CD14-positive monocyte (primary cell): ENCODE measurements around the gene DPP6. TPM values are rescaled to one million over a fixed set of nuclear protein-coding genes. Genes with fewer than 3 reads are reported as not detected.

Experiments used
- DNase-seq, 3 donors: peaks; one replicate each; pipeline ENCODE4 v3.0.0-alpha.2; 2011 to 2022
- H2AFZ ChIP-seq: 2 replicates; pipeline ENCODE4 v1.6.0; 2012; ENCODE audit warnings: mild to moderate bottlenecking, low read depth, low read length, inconsistent platforms; ENCODE audit not compliant: insufficient read depth, poor library complexity, severe bottlenecking
- H3K27ac ChIP-seq, 2 donors: 1 replicate in 1 of 2; 2 replicates in 1 of 2; pipeline ENCODE4 v1.5.1; 2012 to 2013; ENCODE audit warnings: low read length in 2 of 2, control low read depth in 1 of 2, inconsistent platforms in 1 of 2, low read depth in 1 of 2, mild to moderate bottlenecking in 1 of 2
- H3K27me3 ChIP-seq, 2 donors: one replicate each; pipeline versions ENCODE4 v1.6.0 to v1.6.1; 2011 to 2013; ENCODE audit warnings: low read length in 2 of 2; ENCODE audit not compliant: control insufficient read depth in 2 of 2, insufficient read depth in 2 of 2
- H3K36me3 ChIP-seq, 2 donors: replicated peaks in 1 of 2; 1 replicate in 1 of 2; 2 replicates in 1 of 2; pipeline versions ENCODE4 v1.5.1 to v1.6.1; 2012 to 2013; ENCODE audit warnings: low read length in 2 of 2, control low read depth in 1 of 2, inconsistent platforms in 1 of 2, mild to moderate bottlenecking in 1 of 2; ENCODE audit not compliant: insufficient read depth in 2 of 2, control insufficient read depth in 1 of 2
- H3K4me1 ChIP-seq, 2 donors: 1 replicate in 1 of 2; 2 replicates in 1 of 2; pipeline versions ENCODE4 v1.5.1 to v1.6.1; 2012 to 2013; ENCODE audit warnings: low read length in 2 of 2, control low read depth in 1 of 2, inconsistent platforms in 1 of 2, mild to moderate bottlenecking in 1 of 2, moderate library complexity in 1 of 2; ENCODE audit not compliant: insufficient read depth in 2 of 2, control insufficient read depth in 1 of 2
- H3K4me2 ChIP-seq: replicated peaks from 2 replicates; pipeline ENCODE3; 2012; ENCODE audit warnings: low read length, moderate library complexity, mild to moderate bottlenecking; ENCODE audit not compliant: poor library complexity, severe bottlenecking; ENCODE audit errors: extremely low read depth
- H3K4me3 ChIP-seq, 3 experiments: fragments of 200-600 bp in 1 of 3; sonication (generic) in 1 of 3; replicated peaks in 1 of 3; 1 replicate in 2 of 3; 2 replicates in 1 of 3; pipeline ENCODE4 v1.5.1; 2011 to 2013; ENCODE audit warnings: low read length in 3 of 3, mild to moderate bottlenecking in 3 of 3, control low read depth in 2 of 3, low read depth in 2 of 3, inconsistent platforms in 1 of 3, moderate library complexity in 1 of 3
- H3K79me2 ChIP-seq: 2 replicates; pipeline ENCODE4 v1.6.0; 2012; ENCODE audit warnings: mild to moderate bottlenecking, control low read depth, inconsistent platforms, low read length, moderate library complexity; ENCODE audit not compliant: insufficient read depth
- H3K9ac ChIP-seq: 2 replicates; pipeline ENCODE4 v1.6.0; 2017; ENCODE audit warnings: low read length, mild to moderate bottlenecking; ENCODE audit not compliant: insufficient read depth, poor library complexity, severe bottlenecking
- H3K9me3 ChIP-seq, 2 donors: replicated peaks in 1 of 2; 1 replicate in 1 of 2; 2 replicates in 1 of 2; pipeline versions ENCODE4 v1.5.1 to v1.6.1; 2012 to 2013; ENCODE audit warnings: low read length in 2 of 2, control low read depth in 1 of 2; ENCODE audit not compliant: control insufficient read depth in 1 of 2, insufficient read depth in 1 of 2
- H4K20me1 ChIP-seq: 2 replicates; pipeline ENCODE4 v1.6.0; 2012; ENCODE audit warnings: mild to moderate bottlenecking, low read length, control low read depth, moderate library complexity; ENCODE audit not compliant: insufficient read depth
- H3K27ac Mint-ChIP-seq, 7 donors: one replicate each; pipeline ENCODE4 v1.8.0; 2020; ENCODE audit warnings: mild to moderate bottlenecking in 7 of 7, mixed read lengths in 7 of 7, moderate library complexity in 6 of 7, inconsistent platforms in 2 of 7
- H3K27me3 Mint-ChIP-seq, 3 donors: one replicate each; pipeline ENCODE4 v1.8.0; 2021 to 2022; ENCODE audit warnings: low read depth in 3 of 3, mild to moderate bottlenecking in 3 of 3, mixed read lengths in 3 of 3, moderate library complexity in 3 of 3, inconsistent platforms in 1 of 3
- H3K36me3 Mint-ChIP-seq, 2 donors: one replicate each; pipeline ENCODE4 v1.8.0; 2020; ENCODE audit warnings: mixed read lengths in 2 of 2, inconsistent platforms in 1 of 2, mild to moderate bottlenecking in 1 of 2
- H3K4me1 Mint-ChIP-seq: one replicate; pipeline ENCODE4 v1.8.0; 2020; ENCODE audit warnings: mild to moderate bottlenecking, mixed read lengths
- H3K4me3 Mint-ChIP-seq, 2 donors: one replicate each; pipeline ENCODE4 v1.8.0; 2020; ENCODE audit warnings: mild to moderate bottlenecking in 2 of 2, mixed read lengths in 2 of 2, moderate library complexity in 1 of 2
- H3K9me3 Mint-ChIP-seq, 7 donors: one replicate each; pipeline ENCODE4 v1.8.0; 2020 to 2022; ENCODE audit warnings: mixed read lengths in 7 of 7, mild to moderate bottlenecking in 6 of 7, moderate library complexity in 6 of 7, inconsistent platforms in 2 of 7
- WGBS: methylation state at CpG from one replicate; pipeline ENCODE4 v1.1.5; 2013; ENCODE audit warnings: missing lambda C conversion rate; ENCODE audit not compliant: insufficient coverage; 5-methylcytosine and 5-hydroxymethylcytosine counted together
- intact Hi-C, 2 donors: fragments of 100-400 bp; cut with micrococcal nuclease; formaldehyde crosslinking; loops; one replicate each; pipeline versions ENCODE4 v1.15.0 to v1.15.1; 2023
- polyA plus RNA-seq, 3 donors: library from polyadenylated mRNA; depleted of rRNA in 1 of 3; unstranded in 2 of 3; stranded (reverse) in 1 of 3; fragments of 300-500 nt in 2 of 3; fragments of >200 nt in 1 of 3; fragmentation: Illumina TruSeq in 2 of 3; gene quantifications; 1 replicate in 2 of 3; 2 replicates in 1 of 3; pipeline ENCODE4 v1.2.3, GENCODE V29; 2012 to 2021
- TF ChIP-seq, protein P1 (sequence below): fragments of 200-600 bp; IDR thresholded peaks from one replicate; pipeline ENCODE4 v1.8.0; 2022; ENCODE audit warnings: antibody characterized with exemption, mild to moderate bottlenecking

Gene DPP6
- polyA plus RNA-seq, 3 donors, result not detected

DNA sequence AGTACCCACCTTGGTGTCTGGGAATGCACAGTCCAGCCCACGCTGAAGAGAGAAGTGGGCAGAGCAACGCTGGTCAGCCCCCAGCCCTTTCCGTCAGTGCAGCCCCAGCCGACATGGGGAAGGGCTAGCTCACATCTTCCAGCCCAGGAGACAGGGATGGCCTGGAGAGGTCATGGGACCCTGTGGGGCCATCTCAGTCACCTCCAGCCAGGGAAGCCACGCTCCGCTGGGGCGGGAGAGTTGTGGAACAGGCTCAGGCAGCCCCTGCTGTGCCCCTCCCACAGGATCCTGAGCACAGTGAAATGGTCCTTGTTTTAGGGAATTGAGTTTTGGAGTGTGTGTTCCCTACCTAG lies 865.6 kb downstream of the DPP6 start:
- H3K4me1 ChIP-seq, result peaks cover 5 to 10% of the 10 kb centered on the region in 2 donors
- peaks cover 0 to 5% of the 10 kb centered on the region in 2 donors for H3K9me3 ChIP-seq
- Mint-ChIP-seq H3K36me3 (peaks cover 0 to 3% of the 10 kb centered on the region in 2 donors), H3K4me1 (peaks cover 4% of the 10 kb centered on the region), H3K27ac (peak overlapping the region in 1 of 7 donors; percentile 25), H3K27me3 (peaks cover 25 to 37% (median 25%) of the 10 kb centered on the region in 3 donors), H3K9me3 (peaks cover 4 to 12% (median 9%) of the 10 kb centered on the region in 7 donors), H3K4me3 (no peak overlapping the region)
- no peak overlapping the region for H3K9ac ChIP-seq
- H2AFZ ChIP-seq, result no peak overlapping the region
- no peak overlapping the region for H3K4me2 ChIP-seq
- peaks cover 4 to 26% of the 10 kb centered on the region in 2 donors for H3K27me3 ChIP-seq
- no peaks in the 10 kb centered on the region for H3K36me3 ChIP-seq
- no peak overlapping the region for H3K27ac ChIP-seq
- intact Hi-C loops, result no loop called here
- H4K20me1 ChIP-seq, result no peaks in the 10 kb centered on the region
- H3K79me2 ChIP-seq, result no peaks in the 10 kb centered on the region
- DNase-seq, result no peak
- WGBS, result 97% methylated on average over 6 of the region's 7 CpGs
- TF ChIP-seq, protein P1, sequence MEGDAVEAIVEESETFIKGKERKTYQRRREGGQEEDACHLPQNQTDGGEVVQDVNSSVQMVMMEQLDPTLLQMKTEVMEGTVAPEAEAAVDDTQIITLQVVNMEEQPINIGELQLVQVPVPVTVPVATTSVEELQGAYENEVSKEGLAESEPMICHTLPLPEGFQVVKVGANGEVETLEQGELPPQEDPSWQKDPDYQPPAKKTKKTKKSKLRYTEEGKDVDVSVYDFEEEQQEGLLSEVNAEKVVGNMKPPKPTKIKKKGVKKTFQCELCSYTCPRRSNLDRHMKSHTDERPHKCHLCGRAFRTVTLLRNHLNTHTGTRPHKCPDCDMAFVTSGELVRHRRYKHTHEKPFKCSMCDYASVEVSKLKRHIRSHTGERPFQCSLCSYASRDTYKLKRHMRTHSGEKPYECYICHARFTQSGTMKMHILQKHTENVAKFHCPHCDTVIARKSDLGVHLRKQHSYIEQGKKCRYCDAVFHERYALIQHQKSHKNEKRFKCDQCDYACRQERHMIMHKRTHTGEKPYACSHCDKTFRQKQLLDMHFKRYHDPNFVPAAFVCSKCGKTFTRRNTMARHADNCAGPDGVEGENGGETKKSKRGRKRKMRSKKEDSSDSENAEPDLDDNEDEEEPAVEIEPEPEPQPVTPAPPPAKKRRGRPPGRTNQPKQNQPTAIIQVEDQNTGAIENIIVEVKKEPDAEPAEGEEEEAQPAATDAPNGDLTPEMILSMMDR, result no peak
- no peak overlapping the region for H3K4me3 ChIP-seq

DNA sequence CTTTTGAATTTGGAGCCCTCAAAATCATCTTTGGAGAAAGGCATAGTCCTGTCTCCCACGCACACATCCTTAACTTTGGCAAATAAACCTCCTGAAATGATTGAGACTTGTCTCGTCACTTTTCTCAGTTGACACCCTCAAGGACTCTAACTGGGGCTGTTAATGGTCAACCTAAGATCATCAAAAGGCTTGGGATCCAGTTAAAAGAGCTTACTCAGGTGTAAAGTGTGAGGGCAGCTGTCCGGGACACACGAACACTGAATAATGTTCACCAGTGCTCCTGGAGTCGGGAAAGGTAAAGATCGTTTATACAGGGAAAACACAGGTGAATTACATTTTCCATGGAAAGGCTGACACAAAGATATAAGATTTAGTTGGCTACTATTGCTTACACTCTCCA lies 866.1 kb downstream of the DPP6 start:
- no peak overlapping the region for H2AFZ ChIP-seq
- no peak overlapping the region for H3K9ac ChIP-seq
- Mint-ChIP-seq H3K9me3 (peaks cover 4 to 12% (median 9%) of the 10 kb centered on the region in 7 donors), H3K4me3 (peak overlapping the region in 1 of 2 donors; percentile 12), H3K36me3 (peaks cover 0 to 3% of the 10 kb centered on the region in 2 donors), H3K27me3 (peaks cover 25 to 37% (median 25%) of the 10 kb centered on the region in 3 donors), H3K27ac (no peak overlapping the region), H3K4me1 (peaks cover 4% of the 10 kb centered on the region)
- H3K9me3 ChIP-seq, result peaks cover 0 to 5% of the 10 kb centered on the region in 2 donors
- H3K4me1 ChIP-seq, result peaks cover 5 to 10% of the 10 kb centered on the region in 2 donors
- H3K4me2 ChIP-seq, result no peak overlapping the region
- TF ChIP-seq, protein P1, result no peak
- intact Hi-C loops, result no loop called here
- H3K4me3 ChIP-seq, result no peak overlapping the region
- no peaks in the 10 kb centered on the region for H3K36me3 ChIP-seq
- H3K79me2 ChIP-seq, result no peaks in the 10 kb centered on the region
- no peak overlapping the region for H3K27ac ChIP-seq
- WGBS, result 87% methylated on average over 3 of the region's 6 CpGs
- H4K20me1 ChIP-seq, result no peaks in the 10 kb centered on the region
- H3K27me3 ChIP-seq, result peaks cover 4 to 25% of the 10 kb centered on the region in 2 donors
- no peak for DNase-seq
